ENCODE results near the gene TTC34. TPM values are rescaled to one million over a fixed set of nuclear protein-coding genes. Genes with fewer than 3 reads are reported as not detected.

The TTC34 gene
- total RNA-seq, 2 donors from 2014 or later: 0.41 to 0.63 TPM

GRCh38 chr1:2819831-2820730, 18.6 kb upstream of the TTC34 start:
- Histone ChIP-seq H3K36me3 (no peaks in the 10 kb centered on the region), H3K27me3 (replicated peaks; ENCODE audit: insufficient read depth) (no peaks in the 10 kb centered on the region), H3K9me3 (no peaks in the 10 kb centered on the region), H3K27ac (no peak overlapping the region), H3K4me3 (no peak overlapping the region), H3K4me1 (ENCODE audit: control insufficient read depth in 1 of 2, low read depth in 2 of 2) (no peaks in the 10 kb centered on the region)
- TF ChIP-seq CTCF (IDR thresholded peaks at IDR 0.05): no peak
- DNase-seq (ENCODE audit: low spot score): no peak
- no peak for ATAC-seq (ENCODE audit: insufficient number of reproducible peaks, low FRiP score, low read depth)

- no peak for DNase-seq (ENCODE audit: low spot score)
- Histone ChIP-seq H3K4me3 (no peak overlapping the region), H3K36me3 (no peaks in the 10 kb centered on the region), H3K27ac (no peak overlapping the region), H3K9me3 (no peaks in the 10 kb centered on the region), H3K27me3 (replicated peaks; ENCODE audit: insufficient read depth) (no peaks in the 10 kb centered on the region), H3K4me1 (ENCODE audit: control insufficient read depth in 1 of 2, low read depth in 2 of 2) (no peaks in the 10 kb centered on the region)
- ATAC-seq (ENCODE audit: insufficient number of reproducible peaks, low FRiP score, low read depth): no peak
- TF ChIP-seq CTCF (IDR thresholded peaks at IDR 0.05): no peak
Observed at GRCh38 chr1:2819429-2819828, 17.9 kb upstream of the TTC34 start.

- no peak for TF ChIP-seq CTCF (IDR thresholded peaks at IDR 0.05)
- Histone ChIP-seq H3K36me3 (no peaks in the 10 kb centered on the region), H3K27ac (no peak overlapping the region), H3K4me1 (ENCODE audit: control insufficient read depth in 1 of 2, low read depth in 2 of 2) (no peaks in the 10 kb centered on the region), H3K9me3 (no peaks in the 10 kb centered on the region), H3K4me3 (no peak overlapping the region), H3K27me3 (replicated peaks; ENCODE audit: insufficient read depth) (no peaks in the 10 kb centered on the region)
- ATAC-seq (ENCODE audit: insufficient number of reproducible peaks, low FRiP score, low read depth) (no peak), DNase-seq (ENCODE audit: low spot score) (no peak)
Observed at GRCh38 chr1:2817784-2818564, 16.5 kb upstream of the TTC34 start.

- Histone ChIP-seq H3K27ac (no peak overlapping the region), H3K36me3 (no peaks in the 10 kb centered on the region), H3K4me3 (no peak overlapping the region), H3K27me3 (replicated peaks; ENCODE audit: insufficient read depth) (no peaks in the 10 kb centered on the region), H3K9me3 (no peaks in the 10 kb centered on the region), H3K4me1 (ENCODE audit: control insufficient read depth in 1 of 2, low read depth in 2 of 2) (no peaks in the 10 kb centered on the region)
- DNase-seq (ENCODE audit: low spot score): no peak
- no peak for ATAC-seq (ENCODE audit: insufficient number of reproducible peaks, low FRiP score, low read depth)
- no peak for TF ChIP-seq CTCF (IDR thresholded peaks at IDR 0.05)
Observed at GRCh38 chr1:2816786-2817185, 15.3 kb upstream of the TTC34 start.

GRCh38 chr1:2815551-2815950, 14.1 kb upstream of the TTC34 start:
- H3K36me3 ChIP-seq: no peaks in the 10 kb centered on the region
- no peak overlapping the region for H3K4me3 ChIP-seq
- H3K27ac ChIP-seq: no peak overlapping the region
- no peaks in the 10 kb centered on the region for H3K9me3 ChIP-seq
- DNase-seq (ENCODE audit: low spot score): no peak
- TF ChIP-seq CTCF (IDR thresholded peaks at IDR 0.05): no peak
- no peak for ATAC-seq (ENCODE audit: insufficient number of reproducible peaks, low FRiP score, low read depth)
- H3K4me1 ChIP-seq (ENCODE audit: control insufficient read depth in 1 of 2, low read depth in 2 of 2): no peaks in the 10 kb centered on the region
- no peaks in the 10 kb centered on the region for H3K27me3 ChIP-seq (replicated peaks; ENCODE audit: insufficient read depth)

Measured in thoracic aorta (tissue), 2 donors.